Body of pancreas (tissue), 4 donors: ENCODE results near the gene WFS1. TPM values are rescaled to one million over a fixed set of nuclear protein-coding genes. Genes with fewer than 3 reads are reported as not detected.

ENCODE experiments used
- ATAC-seq: fragments of 150-250 bp; one replicate; pipeline ENCODE4 v1.9.1; 2016
- DNase-seq, 4 donors: peaks; one replicate each; pipeline ENCODE4 v3.0.0-alpha.2; 2019
- H3K27ac ChIP-seq, 4 donors: fragments of 200-600 bp; sonication (generic); 1 replicate in 3 of 4; 2 replicates in 1 of 4; pipeline versions ENCODE4 v1.5.1 to v1.6.1; 2016 to 2019; ENCODE audit warnings: mild to moderate bottlenecking in 1 of 4, mixed read lengths in 1 of 4, moderate library complexity in 1 of 4
- H3K27me3 ChIP-seq, 2 donors: fragments of 200-600 bp; sonication (generic); one replicate each; pipeline ENCODE4 v1.6.0; 2016; ENCODE audit warnings: mild to moderate bottlenecking in 1 of 2
- H3K36me3 ChIP-seq, 2 donors: fragments of 200-600 bp; sonication (generic); replicated peaks in 1 of 2; 2 replicates each; pipeline ENCODE4 v1.5.1; 2016; ENCODE audit warnings: low read depth in 2 of 2; ENCODE audit not compliant: insufficient read depth in 1 of 2
- H3K4me1 ChIP-seq: fragments of 200-600 bp; sonication (generic); one replicate; pipeline ENCODE4 v1.6.0; 2016
- H3K4me3 ChIP-seq, 2 donors: fragments of 200-600 bp; sonication (generic); 1 replicate in 1 of 2; 2 replicates in 1 of 2; pipeline ENCODE4 v1.5.1; 2016 to 2019
- H3K9me3 ChIP-seq, 3 donors: fragments of 200-600 bp; sonication (generic); 1 replicate in 2 of 3; 2 replicates in 1 of 3; pipeline ENCODE4 v1.5.1; 2016
- POLR2A ChIP-seq, 3 donors: fragments of 450-650 bp; IDR thresholded peaks; one replicate each; pipeline ENCODE4 v1.6.1; 2016; ENCODE audit warnings: antibody characterized with exemption in 3 of 3, mild to moderate bottlenecking in 2 of 3
- WGBS, 2 donors: methylation state at CpG; one replicate each; pipeline ENCODE4 v1.1.5; 2017; 5-methylcytosine and 5-hydroxymethylcytosine counted together
- intact Hi-C: fragments of 100-400 bp; cut with DNase I; formaldehyde crosslinking; loops from one replicate; pipeline ENCODE4 v1.15.1; 2023
- total RNA-seq, 2 donors: library from RNA; depleted of rRNA; stranded (reverse); fragments of >200 nt; gene quantifications; one replicate each; pipeline ENCODE4 v1.1.0, GENCODE V29; 2016
- TF ChIP-seq, protein P1 (sequence below), 7 experiments: fragments of 450-650 bp in 4 of 7; fragments of 200-600 bp in 3 of 7; sonication (generic) in 3 of 7; IDR thresholded peaks; one replicate each; pipeline ENCODE4 v1.5.1; 2016 to 2019; ENCODE audit warnings: antibody characterized with exemption in 7 of 7

The WFS1 gene
- total RNA-seq, 2 donors from 2014 or later = 18.4 to 31.6 TPM

DNA sequence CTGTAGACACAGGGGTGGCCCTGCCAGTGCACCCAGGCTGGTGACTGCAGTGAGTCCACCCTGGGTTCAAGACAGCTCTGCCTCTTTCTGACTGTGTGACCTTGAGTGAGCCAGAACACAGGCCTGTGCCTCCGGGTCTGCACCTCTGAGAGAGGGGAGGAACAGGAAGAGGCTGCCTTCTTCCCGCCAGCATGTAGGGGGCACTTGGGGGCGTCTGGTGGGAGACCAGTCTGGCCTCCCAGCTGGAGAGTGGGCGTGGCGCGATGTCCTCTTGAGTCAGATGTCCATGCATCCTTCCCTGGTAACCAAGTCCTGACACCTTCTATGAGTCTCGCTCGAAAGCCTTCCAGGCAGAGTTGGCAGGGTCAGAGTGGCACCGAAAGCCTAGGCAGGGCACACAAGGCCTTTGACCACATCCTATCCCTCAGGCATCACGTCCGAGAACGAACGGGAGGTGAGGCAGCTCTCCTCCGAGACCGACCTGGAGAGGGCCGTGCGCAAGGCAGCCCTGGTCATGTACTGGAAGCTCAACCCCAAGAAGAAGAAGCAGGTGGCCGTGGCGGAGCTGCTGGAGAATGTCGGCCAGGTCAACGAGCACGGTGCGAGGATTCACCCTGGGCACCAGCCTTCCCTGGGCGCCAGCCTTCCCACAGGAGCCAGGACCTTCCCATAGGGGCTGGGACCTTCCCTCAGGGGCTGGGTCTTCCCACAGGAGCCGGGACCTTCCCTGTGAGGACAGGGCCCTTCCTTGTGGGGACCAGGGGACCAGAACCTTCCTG is 21.3 kb downstream of the WFS1 start:
- intact Hi-C loops = no loop called here
- Histone ChIP-seq H3K36me3 (peaks cover 0 to 16% of the 10 kb centered on the region in 2 donors), H3K4me3 (no peak overlapping the region), H3K27me3 (no peaks in the 10 kb centered on the region), H3K9me3 (no peaks in the 10 kb centered on the region), H3K27ac (no peak overlapping the region), H3K4me1 (no peaks in the 10 kb centered on the region)
- 86 to 90% methylated on average over 16 to 24 of the region's 25 CpGs for WGBS, 2 donors
- no peak for DNase-seq
- ATAC-seq = no peak
- TF ChIP-seq, protein P1, sequence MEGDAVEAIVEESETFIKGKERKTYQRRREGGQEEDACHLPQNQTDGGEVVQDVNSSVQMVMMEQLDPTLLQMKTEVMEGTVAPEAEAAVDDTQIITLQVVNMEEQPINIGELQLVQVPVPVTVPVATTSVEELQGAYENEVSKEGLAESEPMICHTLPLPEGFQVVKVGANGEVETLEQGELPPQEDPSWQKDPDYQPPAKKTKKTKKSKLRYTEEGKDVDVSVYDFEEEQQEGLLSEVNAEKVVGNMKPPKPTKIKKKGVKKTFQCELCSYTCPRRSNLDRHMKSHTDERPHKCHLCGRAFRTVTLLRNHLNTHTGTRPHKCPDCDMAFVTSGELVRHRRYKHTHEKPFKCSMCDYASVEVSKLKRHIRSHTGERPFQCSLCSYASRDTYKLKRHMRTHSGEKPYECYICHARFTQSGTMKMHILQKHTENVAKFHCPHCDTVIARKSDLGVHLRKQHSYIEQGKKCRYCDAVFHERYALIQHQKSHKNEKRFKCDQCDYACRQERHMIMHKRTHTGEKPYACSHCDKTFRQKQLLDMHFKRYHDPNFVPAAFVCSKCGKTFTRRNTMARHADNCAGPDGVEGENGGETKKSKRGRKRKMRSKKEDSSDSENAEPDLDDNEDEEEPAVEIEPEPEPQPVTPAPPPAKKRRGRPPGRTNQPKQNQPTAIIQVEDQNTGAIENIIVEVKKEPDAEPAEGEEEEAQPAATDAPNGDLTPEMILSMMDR (IDR thresholded peaks at IDR 0.05) = no peak
- TF ChIP-seq POLR2A (IDR thresholded peaks at IDR 0.05) = no peak

DNA sequence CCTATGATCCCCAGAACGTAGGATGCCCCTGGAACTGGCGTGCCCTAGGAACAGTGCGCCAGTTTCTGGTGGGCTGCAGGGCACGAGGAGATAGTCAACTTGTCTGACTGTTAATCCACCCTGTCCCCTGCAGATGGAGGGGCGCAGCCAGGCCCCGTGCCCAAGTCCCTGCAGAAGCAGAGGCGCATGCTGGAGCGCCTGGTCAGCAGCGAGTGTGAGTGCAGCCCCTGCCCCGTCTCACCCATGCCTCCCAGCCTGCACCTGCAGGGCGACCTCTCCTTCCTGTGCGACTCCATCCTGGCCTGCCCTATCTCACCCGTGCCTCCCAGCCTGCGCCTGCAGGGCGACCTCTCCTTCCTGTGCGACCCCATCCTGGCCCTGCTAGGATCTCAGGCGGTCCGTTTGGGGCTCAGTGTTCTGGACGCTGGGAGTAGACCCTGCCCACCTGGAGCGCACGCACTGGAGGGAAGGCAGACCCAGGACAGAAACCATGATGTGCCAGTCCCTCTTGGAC is 22.2 kb downstream of the WFS1 start:
- 84 to 100% methylated on average over 4 to 16 of the region's 21 CpGs for WGBS, 2 donors
- Histone ChIP-seq H3K27ac (no peak overlapping the region), H3K4me3 (no peak overlapping the region), H3K36me3 (peaks cover 0 to 16% of the 10 kb centered on the region in 2 donors), H3K4me1 (no peaks in the 10 kb centered on the region), H3K27me3 (no peaks in the 10 kb centered on the region), H3K9me3 (no peaks in the 10 kb centered on the region)
- no peak for ATAC-seq
- intact Hi-C loops = no loop called here
- TF ChIP-seq, protein P1 (IDR thresholded peaks at IDR 0.05) = no peak
- TF ChIP-seq POLR2A (IDR thresholded peaks at IDR 0.05) = no peak
- DNase-seq = no peak

DNA sequence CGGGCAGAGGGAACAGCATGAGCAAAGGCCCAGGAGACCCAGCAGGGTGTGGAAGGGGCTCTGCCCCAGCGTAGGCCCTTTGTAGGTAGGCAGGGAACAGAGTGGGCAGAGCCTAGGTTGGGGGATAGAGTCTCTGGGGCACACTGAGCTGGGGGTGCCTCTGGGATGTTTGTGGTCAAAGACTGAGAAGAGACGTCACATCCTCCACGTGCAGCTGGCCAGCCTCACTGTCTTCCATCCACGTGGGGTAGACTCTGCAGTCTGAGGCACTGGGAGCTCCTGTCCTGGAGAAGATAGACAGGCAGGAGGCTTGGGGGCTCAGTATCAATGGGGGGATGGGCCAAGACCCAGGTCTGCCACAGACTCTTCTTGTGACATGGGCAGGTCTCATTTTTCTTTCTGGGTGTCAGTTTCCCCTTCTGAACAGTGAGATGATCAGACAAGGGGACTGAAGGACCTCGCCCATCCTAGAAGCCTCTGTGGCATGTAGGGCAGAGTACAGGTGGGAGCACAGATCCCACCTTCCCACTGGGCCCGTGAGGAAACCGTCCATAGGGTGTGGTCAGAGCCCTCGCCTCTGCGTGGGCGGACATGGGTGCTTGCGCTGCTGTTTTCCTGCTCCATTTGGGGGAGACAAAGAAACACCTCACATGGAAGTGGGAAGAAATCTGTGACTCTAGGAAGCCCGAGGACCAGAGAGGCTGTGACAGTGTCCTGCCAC is 22.9 kb downstream of the WFS1 start:
- no peak for TF ChIP-seq POLR2A (IDR thresholded peaks at IDR 0.05)
- TF ChIP-seq, protein P1 (IDR thresholded peaks at IDR 0.05) = no peak
- Histone ChIP-seq H3K27ac (no peak overlapping the region), H3K36me3 (peaks cover 0 to 9% of the 10 kb centered on the region in 2 donors), H3K9me3 (no peaks in the 10 kb centered on the region), H3K27me3 (no peaks in the 10 kb centered on the region), H3K4me3 (no peak overlapping the region), H3K4me1 (no peaks in the 10 kb centered on the region)
- no peak for ATAC-seq
- WGBS, 2 donors = 83 to 89% methylated on average over 13 of the region's 13 CpGs
- intact Hi-C loops = no loop called here
- DNase-seq = no peak

DNA sequence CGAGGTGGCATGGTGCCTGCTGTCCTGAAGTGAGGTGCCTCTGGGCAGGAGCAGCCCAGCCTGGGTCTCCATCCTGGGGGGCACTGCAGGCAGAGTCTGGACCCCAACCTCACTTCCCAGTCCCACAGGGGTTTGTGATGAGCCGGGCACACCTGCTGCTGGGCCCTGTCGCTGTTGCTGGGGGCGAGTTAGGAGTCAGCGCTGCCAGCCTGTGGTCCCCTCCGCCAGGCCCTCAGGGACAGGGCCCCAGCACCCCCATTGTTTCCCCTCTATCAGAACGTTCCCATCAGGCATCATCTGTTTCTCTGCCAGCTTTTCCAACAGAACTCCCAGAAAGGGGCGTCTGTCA is 23.4 kb downstream of the WFS1 start:
- 82 to 86% methylated on average over 8 of the region's 8 CpGs for WGBS, 2 donors
- no peak overlapping the region for H3K27ac ChIP-seq
- no peak for DNase-seq
- intact Hi-C loops = no loop called here
- H3K4me3 ChIP-seq = no peak overlapping the region
- H3K27me3 ChIP-seq = no peaks in the 10 kb centered on the region
- H3K4me1 ChIP-seq = no peaks in the 10 kb centered on the region
- ATAC-seq = no peak
- H3K9me3 ChIP-seq = no peaks in the 10 kb centered on the region
- peaks cover 0 to 7% of the 10 kb centered on the region in 2 donors for H3K36me3 ChIP-seq
- no peak for TF ChIP-seq POLR2A (IDR thresholded peaks at IDR 0.05)
- TF ChIP-seq, protein P1 (IDR thresholded peaks at IDR 0.05) = no peak
